ENCODE results near the gene CD82.

DNA sequence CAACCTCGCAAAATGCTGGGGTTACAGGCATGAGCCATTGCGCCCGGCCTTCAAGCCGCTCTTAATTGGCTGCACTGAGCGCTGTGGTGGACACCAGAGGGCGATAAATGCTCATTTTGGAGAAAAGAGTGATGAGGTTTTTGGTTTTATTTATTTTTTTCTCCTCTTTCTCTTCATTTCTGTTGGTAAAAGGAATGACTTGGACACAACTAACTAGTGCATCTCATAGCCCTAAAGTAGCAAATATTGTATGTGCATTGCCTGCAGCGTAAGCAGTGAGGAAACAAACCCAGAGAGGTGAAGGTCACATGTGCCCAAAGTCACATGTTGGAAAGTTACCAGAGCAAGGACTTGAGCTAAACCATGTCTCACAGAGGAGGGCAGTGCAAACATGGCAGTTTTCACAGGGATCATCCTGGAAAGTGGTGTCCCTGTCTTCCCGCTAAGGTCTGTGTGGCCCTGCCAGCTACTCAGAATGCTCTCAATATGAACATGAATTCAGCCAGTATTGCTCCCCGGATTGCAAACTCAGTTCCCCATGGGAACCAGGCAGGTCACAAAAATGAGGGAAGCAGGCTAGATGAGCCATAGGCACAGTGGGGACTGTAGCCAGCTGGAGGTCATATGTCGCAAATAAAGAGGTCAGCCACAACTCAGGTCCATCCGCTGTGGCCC, 8.6 kb upstream of the CD82 start:
- TF ChIP-seq POLR2AphosphoS5 (IDR thresholded peaks at IDR 0.05; ENCODE audit: low read depth, low read length): no peak
- TF ChIP-seq ELF1 (IDR thresholded peaks at IDR 0.05): no peak
- TF ChIP-seq, protein P1, sequence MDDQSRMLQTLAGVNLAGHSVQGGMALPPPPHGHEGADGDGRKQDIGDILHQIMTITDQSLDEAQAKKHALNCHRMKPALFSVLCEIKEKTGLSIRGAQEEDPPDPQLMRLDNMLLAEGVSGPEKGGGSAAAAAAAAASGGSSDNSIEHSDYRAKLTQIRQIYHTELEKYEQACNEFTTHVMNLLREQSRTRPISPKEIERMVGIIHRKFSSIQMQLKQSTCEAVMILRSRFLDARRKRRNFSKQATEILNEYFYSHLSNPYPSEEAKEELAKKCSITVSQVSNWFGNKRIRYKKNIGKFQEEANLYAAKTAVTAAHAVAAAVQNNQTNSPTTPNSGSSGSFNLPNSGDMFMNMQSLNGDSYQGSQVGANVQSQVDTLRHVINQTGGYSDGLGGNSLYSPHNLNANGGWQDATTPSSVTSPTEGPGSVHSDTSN (IDR thresholded peaks at IDR 0.05): no peak
- TF ChIP-seq NFIC (IDR thresholded peaks at IDR 0.05; ENCODE audit: borderline replicate concordance): no peak
- TF ChIP-seq, protein P2, sequence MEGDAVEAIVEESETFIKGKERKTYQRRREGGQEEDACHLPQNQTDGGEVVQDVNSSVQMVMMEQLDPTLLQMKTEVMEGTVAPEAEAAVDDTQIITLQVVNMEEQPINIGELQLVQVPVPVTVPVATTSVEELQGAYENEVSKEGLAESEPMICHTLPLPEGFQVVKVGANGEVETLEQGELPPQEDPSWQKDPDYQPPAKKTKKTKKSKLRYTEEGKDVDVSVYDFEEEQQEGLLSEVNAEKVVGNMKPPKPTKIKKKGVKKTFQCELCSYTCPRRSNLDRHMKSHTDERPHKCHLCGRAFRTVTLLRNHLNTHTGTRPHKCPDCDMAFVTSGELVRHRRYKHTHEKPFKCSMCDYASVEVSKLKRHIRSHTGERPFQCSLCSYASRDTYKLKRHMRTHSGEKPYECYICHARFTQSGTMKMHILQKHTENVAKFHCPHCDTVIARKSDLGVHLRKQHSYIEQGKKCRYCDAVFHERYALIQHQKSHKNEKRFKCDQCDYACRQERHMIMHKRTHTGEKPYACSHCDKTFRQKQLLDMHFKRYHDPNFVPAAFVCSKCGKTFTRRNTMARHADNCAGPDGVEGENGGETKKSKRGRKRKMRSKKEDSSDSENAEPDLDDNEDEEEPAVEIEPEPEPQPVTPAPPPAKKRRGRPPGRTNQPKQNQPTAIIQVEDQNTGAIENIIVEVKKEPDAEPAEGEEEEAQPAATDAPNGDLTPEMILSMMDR (IDR thresholded peaks at IDR 0.05): peak; percentile 91
- no peak for TF ChIP-seq EP300 (IDR thresholded peaks at IDR 0.05; ENCODE audit: borderline replicate concordance in 1 of 2, low read depth in 1 of 2, low read length in 1 of 2)
- no peak for TF ChIP-seq TAF1 (IDR thresholded peaks at IDR 0.05; ENCODE audit: borderline replicate concordance, low read depth, low read length)
- TF ChIP-seq SIN3A (IDR thresholded peaks at IDR 0.05; ENCODE audit: borderline replicate concordance, low read depth, low read length): no peak
- TF ChIP-seq RAD21 (IDR thresholded peaks at IDR 0.05; ENCODE audit: low read length): peak; percentile 85
- no peak for TF ChIP-seq EZH2phosphoT487 (IDR thresholded peaks at IDR 0.05; ENCODE audit: borderline replicate concordance, low read depth)
- TF ChIP-seq SMC3 (IDR thresholded peaks at IDR 0.05; ENCODE audit: low read depth, low read length): peak; percentile 95
- no peak for TF ChIP-seq RFX5 (IDR thresholded peaks at IDR 0.05; ENCODE audit: low read length)
